ENCODE measurements around the gene FBLN2. TPM values are rescaled to one million over a fixed set of nuclear protein-coding genes. Genes with fewer than 3 reads are reported as not detected.

Gene FBLN2
- total RNA-seq, 2 experiments from 2014 or later = 0.35 TPM; not detected in 1

GRCh38 chr3:13598201-13598600 lies 49.3 kb downstream of the FBLN2 start:
- H3K4me1 Mint-ChIP-seq = no peaks in the 10 kb centered on the region
- no peaks in the 10 kb centered on the region for H3K9me3 Mint-ChIP-seq (ENCODE audit: low read depth)
- CTCF ChIA-PET = no interaction called here
- ATAC-seq = no peak
- no peak overlapping the region for H3K4me3 Mint-ChIP-seq
- DNase-seq = no peak
- H3K27ac Mint-ChIP-seq = no peak overlapping the region
- H3K36me3 Mint-ChIP-seq = no peaks in the 10 kb centered on the region
- peaks cover 15% of the 10 kb centered on the region for H3K27me3 Mint-ChIP-seq

DNA sequence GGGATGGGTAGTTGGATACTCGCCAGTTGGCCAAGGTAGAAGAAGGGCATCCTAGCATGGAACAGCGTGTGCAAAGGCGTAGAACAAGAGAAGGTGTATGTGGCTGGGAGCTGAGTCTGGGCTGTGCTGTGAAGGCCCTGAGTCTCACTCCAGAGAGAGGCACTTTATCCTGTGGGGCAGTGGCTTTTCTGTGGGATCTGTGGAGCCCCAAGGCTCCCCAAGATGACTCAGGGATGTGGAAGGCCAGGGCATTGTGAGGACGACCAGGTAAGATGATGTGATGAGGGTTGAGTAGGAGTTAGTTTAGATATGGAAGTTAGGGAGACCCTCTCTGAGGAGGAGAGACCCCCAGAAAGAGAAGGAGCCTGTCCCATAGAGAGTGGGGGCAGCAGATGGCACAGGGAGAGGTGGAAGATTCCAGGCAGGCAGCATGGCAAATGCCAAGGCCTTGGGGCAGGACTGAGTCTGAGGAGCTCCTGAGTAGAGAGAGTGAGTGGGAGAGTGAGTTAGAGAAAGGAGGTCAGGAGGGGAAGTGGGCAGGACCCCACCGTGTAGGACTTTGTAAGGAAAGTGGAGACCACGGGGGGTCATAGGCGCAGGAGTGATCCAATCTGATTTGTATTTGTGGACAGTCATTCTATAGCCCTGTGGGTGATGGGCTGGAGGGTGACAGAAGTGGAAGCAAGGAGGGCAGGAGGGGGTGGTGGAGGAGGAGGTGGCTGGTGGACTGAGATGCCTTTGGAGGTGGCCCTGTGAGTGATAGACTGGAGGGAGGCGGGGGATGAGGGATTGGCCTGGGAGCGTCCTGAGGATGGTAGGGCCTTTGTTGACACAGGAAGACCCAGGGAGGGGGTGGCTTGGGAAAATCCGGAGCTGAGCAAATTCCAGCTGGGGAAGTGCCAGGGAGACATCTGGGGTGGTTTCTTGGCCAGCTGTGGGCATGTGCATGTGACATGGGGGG lies 50.3 kb downstream of the FBLN2 start:
- Mint-ChIP-seq H3K4me3 (no peak overlapping the region), H3K27ac (no peak overlapping the region), H3K27me3 (peaks cover 15% of the 10 kb centered on the region), H3K9me3 (ENCODE audit: low read depth) (no peaks in the 10 kb centered on the region), H3K36me3 (no peaks in the 10 kb centered on the region), H3K4me1 (no peaks in the 10 kb centered on the region)
- ATAC-seq = no peak
- CTCF ChIA-PET = no interaction called here
- no peak for DNase-seq

GRCh38 chr3:13599887-13600450 lies 51.0 kb downstream of the FBLN2 start:
- DNase-seq (no peak), ATAC-seq (no peak)
- H3K4me3 Mint-ChIP-seq = no peak overlapping the region
- peaks cover 15% of the 10 kb centered on the region for H3K27me3 Mint-ChIP-seq
- CTCF ChIA-PET = no interaction called here
- no peak overlapping the region for H3K27ac Mint-ChIP-seq
- H3K4me1 Mint-ChIP-seq = no peaks in the 10 kb centered on the region
- no peaks in the 10 kb centered on the region for H3K9me3 Mint-ChIP-seq (ENCODE audit: low read depth)
- no peaks in the 10 kb centered on the region for H3K36me3 Mint-ChIP-seq

DNA sequence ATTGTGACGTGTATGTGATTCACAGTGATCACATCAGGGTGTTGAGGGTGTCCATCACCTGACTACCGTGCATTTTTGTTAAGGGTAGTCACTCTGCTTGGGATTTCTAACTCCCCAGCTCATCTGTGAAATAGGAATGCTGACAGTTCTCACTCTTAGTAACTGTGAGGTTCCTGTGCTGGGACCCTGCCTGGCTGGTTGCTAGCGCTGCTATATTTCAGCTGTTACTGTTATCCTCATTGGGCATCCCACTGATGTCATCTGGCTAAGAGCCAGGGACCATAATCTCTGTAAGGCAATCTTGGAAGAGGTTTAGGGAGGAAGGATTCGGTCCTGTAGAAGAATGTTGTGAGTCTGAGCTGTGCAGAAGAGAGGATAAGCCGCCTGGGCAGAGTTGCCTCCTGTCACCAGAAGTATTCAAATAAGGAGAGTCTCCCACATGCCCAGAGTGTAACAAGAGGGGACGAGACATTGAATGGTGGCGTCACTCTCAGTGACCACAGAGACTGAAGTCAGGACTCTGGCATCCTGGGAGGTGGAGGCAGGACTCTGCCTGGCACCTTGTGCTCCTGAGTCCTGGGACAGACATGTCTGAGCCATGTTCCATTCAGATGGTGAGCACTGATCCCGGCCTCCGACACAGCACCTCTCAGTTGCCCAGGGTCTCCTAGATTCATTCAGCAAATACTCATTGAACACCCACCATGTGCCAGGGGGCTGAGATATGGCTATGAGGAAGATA lies 52.2 kb downstream of the FBLN2 start:
- no peaks in the 10 kb centered on the region for H3K9me3 Mint-ChIP-seq (ENCODE audit: low read depth)
- no peak overlapping the region for H3K4me3 Mint-ChIP-seq
- no peaks in the 10 kb centered on the region for H3K4me1 Mint-ChIP-seq
- CTCF ChIA-PET = no interaction called here
- no peak overlapping the region for H3K27ac Mint-ChIP-seq
- no peaks in the 10 kb centered on the region for H3K36me3 Mint-ChIP-seq
- H3K27me3 Mint-ChIP-seq = peaks cover 15% of the 10 kb centered on the region
- DNase-seq = no peak
- no peak for ATAC-seq

- DNase-seq = no peak
- H3K9me3 Mint-ChIP-seq (ENCODE audit: low read depth) = no peaks in the 10 kb centered on the region
- H3K4me1 Mint-ChIP-seq = no peaks in the 10 kb centered on the region
- no peaks in the 10 kb centered on the region for H3K36me3 Mint-ChIP-seq
- ATAC-seq = no peak
- no peak overlapping the region for H3K27ac Mint-ChIP-seq
- CTCF ChIA-PET = no interaction called here
- peaks cover 10% of the 10 kb centered on the region for H3K27me3 Mint-ChIP-seq
- H3K4me3 Mint-ChIP-seq = no peak overlapping the region
Measured at GRCh38 chr3:13601692-13602080, 52.8 kb downstream of the FBLN2 start.

DNA sequence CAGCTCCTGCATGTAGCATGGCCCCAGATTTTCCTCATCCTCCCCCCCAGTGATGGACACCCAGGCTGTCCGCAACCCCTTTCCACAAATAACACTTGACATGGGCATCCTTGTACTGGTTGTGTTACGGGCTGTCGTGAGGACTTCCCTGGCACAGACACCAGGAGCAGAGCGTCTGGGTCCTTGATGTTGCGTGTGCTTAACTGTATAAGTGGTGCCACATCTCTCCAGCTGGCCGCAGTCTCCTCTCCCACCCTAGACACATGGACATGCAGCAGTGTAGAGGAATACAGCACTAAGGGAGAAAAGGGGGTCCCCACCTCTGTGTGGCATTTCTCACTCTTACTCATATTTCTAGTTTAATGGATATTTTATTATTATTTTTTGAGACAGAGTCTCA lies 56.6 kb downstream of the FBLN2 start:
- no peaks in the 10 kb centered on the region for H3K9me3 Mint-ChIP-seq (ENCODE audit: low read depth)
- H3K36me3 Mint-ChIP-seq = no peaks in the 10 kb centered on the region
- CTCF ChIA-PET = no interaction called here
- DNase-seq (no peak), ATAC-seq (no peak)
- no peak overlapping the region for H3K4me3 Mint-ChIP-seq
- H3K27ac Mint-ChIP-seq = no peak overlapping the region
- H3K27me3 Mint-ChIP-seq = peaks cover 14% of the 10 kb centered on the region
- no peaks in the 10 kb centered on the region for H3K4me1 Mint-ChIP-seq

DNA sequence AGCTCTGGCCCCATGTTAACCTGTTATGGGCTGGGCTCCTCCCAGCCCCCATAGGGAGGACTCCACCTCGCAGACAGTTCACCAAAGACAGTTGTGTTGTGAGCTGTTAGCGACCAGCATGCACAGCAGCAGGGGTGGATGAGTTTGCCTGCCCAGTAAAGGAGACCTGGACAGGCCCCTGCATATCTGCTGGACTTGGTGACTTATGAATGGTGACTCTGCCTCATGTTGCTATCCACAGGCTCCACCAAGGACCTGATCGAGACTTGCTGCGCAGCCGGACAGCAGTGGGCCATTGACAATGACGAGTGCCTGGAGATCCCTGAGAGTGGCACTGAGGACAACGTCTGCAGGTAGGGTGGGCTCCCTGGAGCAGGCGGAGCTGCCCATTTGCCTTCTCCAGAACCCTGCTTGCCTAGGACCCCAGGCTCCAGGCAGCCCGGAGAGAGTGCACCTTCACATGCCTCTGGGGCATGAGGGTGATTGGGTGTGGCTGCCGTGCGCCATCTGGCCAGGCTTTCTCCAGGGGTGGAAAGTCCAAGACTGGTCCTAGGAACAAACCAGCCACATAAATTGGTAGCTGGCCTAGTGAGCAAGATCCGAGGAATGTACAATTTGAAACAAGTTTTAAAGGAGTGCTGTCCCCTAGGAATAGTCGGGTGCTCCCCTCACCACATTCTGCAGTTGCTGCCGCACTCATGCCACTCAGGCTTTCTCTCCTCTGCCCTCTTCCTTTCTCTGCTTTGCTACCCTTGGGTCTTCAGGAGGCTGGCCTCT lies 59.1 kb downstream of the FBLN2 start:
- Mint-ChIP-seq H3K27ac (no peak overlapping the region), H3K27me3 (peaks cover 10% of the 10 kb centered on the region)
- CTCF ChIA-PET = no interaction called here

GRCh38 chr3:13608969-13609725 lies 60.2 kb downstream of the FBLN2 start:
- peaks cover 10% of the 10 kb centered on the region for H3K27me3 Mint-ChIP-seq
- no peak overlapping the region for H3K4me3 Mint-ChIP-seq
- H3K36me3 Mint-ChIP-seq = no peaks in the 10 kb centered on the region
- H3K27ac Mint-ChIP-seq = no peak overlapping the region
- CTCF ChIA-PET = no interaction called here
- no peaks in the 10 kb centered on the region for H3K4me1 Mint-ChIP-seq
- no peaks in the 10 kb centered on the region for H3K9me3 Mint-ChIP-seq (ENCODE audit: low read depth)
- ATAC-seq (no peak), DNase-seq (no peak)

More for the DNA sequence above, 59.1 kb downstream of the FBLN2 start:
- H3K36me3 Mint-ChIP-seq = no peaks in the 10 kb centered on the region
- DNase-seq = no peak
- no peak for ATAC-seq
- H3K4me3 Mint-ChIP-seq = no peak overlapping the region
- H3K9me3 Mint-ChIP-seq (ENCODE audit: low read depth) = no peaks in the 10 kb centered on the region
- no peaks in the 10 kb centered on the region for H3K4me1 Mint-ChIP-seq

DNA sequence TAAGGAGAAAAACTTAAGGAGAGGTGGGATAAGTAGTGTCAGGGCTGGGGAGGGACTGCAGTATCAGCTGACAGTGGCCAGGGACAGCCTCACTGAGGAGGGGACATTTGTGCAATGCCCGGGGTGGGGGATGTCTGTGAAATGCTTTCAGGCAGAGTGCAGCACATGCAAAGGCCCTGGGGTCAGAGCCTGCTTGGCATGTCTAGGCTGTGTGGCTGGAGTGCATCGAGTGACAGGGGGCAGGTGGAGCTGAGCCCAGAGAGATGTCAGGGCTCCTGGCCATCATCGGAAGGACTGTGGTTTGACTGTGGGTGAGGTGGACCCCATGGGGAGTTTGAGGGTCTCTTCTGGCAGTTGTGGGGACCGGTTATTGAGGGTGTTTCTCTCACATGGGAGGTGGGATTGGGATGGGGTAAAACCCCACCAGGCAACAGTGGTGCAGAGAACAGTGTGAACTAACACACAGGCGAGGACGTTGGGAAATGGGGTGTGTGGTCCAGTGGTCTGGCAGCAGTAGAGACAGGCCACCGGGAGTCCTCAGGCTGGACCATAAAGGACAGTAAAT lies 61.2 kb downstream of the FBLN2 start:
- no peaks in the 10 kb centered on the region for H3K9me3 Mint-ChIP-seq (ENCODE audit: low read depth)
- H3K4me3 Mint-ChIP-seq = no peak overlapping the region
- ATAC-seq (no peak), DNase-seq (no peak)
- no peaks in the 10 kb centered on the region for H3K36me3 Mint-ChIP-seq
- no peaks in the 10 kb centered on the region for H3K4me1 Mint-ChIP-seq
- CTCF ChIA-PET = no interaction called here
- H3K27ac Mint-ChIP-seq = no peak overlapping the region
- H3K27me3 Mint-ChIP-seq = peaks cover 10% of the 10 kb centered on the region

GRCh38 chr3:13611221-13611620 lies 62.3 kb downstream of the FBLN2 start:
- Mint-ChIP-seq H3K4me1 (no peaks in the 10 kb centered on the region), H3K27me3 (peaks cover 4% of the 10 kb centered on the region), H3K36me3 (no peaks in the 10 kb centered on the region), H3K9me3 (ENCODE audit: low read depth) (no peaks in the 10 kb centered on the region), H3K4me3 (no peak overlapping the region), H3K27ac (no peak overlapping the region)
- CTCF ChIA-PET = interaction anchor here (1.0 kb wide), 1 partner anchor 36 kb away, joined by 3 read pairs; no protein-coding TSS in a partner anchor
- DNase-seq (no peak), ATAC-seq (no peak)

- H3K36me3 Mint-ChIP-seq = no peaks in the 10 kb centered on the region
- peaks cover 2% of the 10 kb centered on the region for H3K27me3 Mint-ChIP-seq
- no peaks in the 10 kb centered on the region for H3K4me1 Mint-ChIP-seq
- H3K9me3 Mint-ChIP-seq (ENCODE audit: low read depth) = no peaks in the 10 kb centered on the region
- ATAC-seq (no peak), DNase-seq (no peak)
- no peak overlapping the region for H3K4me3 Mint-ChIP-seq
- no peak overlapping the region for H3K27ac Mint-ChIP-seq
- CTCF ChIA-PET = no interaction called here
Measured at GRCh38 chr3:13612829-13613228, 63.9 kb downstream of the FBLN2 start.

DNA sequence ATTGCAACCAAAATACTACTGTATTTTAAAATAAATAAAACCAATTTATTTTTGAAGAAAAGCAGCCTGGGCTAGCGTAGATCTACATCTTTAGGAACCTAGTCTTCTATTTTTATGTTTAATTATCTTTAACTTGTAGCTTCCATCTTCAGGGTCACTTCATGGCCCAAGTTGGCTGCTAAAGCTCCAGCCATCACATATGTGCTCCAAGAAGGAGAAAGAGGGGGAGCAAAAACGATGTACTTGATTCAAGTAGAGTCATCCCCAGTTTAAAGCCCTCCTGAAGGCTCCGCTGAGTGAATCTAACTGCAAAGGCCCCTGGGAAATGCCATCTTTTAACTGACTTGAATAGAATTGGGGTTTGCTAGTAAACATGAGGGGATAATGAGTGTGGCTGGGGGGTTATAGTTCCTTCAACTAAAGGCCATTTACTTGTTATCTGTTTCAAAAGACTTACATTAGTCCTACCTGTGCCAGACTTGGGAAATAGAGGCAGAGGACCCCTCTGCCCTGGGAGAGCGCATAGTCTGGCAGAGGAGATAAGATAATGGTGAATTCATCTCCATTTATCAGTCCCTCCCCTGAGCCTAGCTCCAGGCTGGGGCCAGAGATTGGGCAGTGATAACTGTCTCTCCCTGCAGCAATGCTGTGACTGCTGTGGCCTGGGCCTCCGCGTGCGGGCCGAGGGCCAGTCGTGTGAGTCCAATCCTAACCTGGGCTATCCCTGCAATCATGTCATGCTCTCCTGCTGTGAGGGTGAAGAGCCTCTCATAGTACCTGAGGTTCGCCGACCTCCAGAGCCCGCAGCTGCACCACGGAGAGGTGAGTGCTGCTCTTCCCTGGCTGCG lies 64.6 kb downstream of the FBLN2 start:
- Mint-ChIP-seq H3K4me3 (no peak overlapping the region), H3K27me3 (peaks cover under 1% of the 10 kb centered on the region), H3K9me3 (ENCODE audit: low read depth) (no peaks in the 10 kb centered on the region), H3K36me3 (no peaks in the 10 kb centered on the region), H3K27ac (no peak overlapping the region), H3K4me1 (no peaks in the 10 kb centered on the region)
- no peak for DNase-seq
- ATAC-seq = no peak
- CTCF ChIA-PET = no interaction called here

Data from activated CD8-positive, alpha-beta memory T cell treated with anti-CD3 and anti-CD28 coated beads, Interleukin-2, amount 10 ng/mL, durations not matched to agents 7 days and 5 days (primary cell).